Thoracic aorta (tissue), 2 donors: ENCODE data around the gene VPS4B. TPM values are rescaled to one million over a fixed set of nuclear protein-coding genes. Genes with fewer than 3 reads are reported as not detected.
"Not testable (repeated sequence)": the region's sequence is repeated elsewhere in the genome, so short reads cannot be mapped to it uniquely, and the experiment has no call there.

Experiments used
- ATAC-seq: fragments of 150-250 bp; one replicate; pipeline ENCODE4 v1.8.0; 2017; ENCODE audit warnings: low read depth; ENCODE audit not compliant: insufficient number of reproducible peaks, low FRiP score
- DNase-seq: peaks from one replicate; pipeline ENCODE4 v3.0.0-alpha.2; 2020; ENCODE audit warnings: low spot score
- H3K27ac ChIP-seq, 2 donors: fragments of 200-600 bp; sonication (generic); 1 replicate in 1 of 2; 2 replicates in 1 of 2; pipeline ENCODE4 v1.5.1; 2016; ENCODE audit warnings: mild to moderate bottlenecking in 2 of 2, moderate library complexity in 2 of 2
- H3K27me3 ChIP-seq: fragments of 200-600 bp; sonication (generic); replicated peaks from 2 replicates; pipeline ENCODE4 v1.6.0; 2016; ENCODE audit warnings: mild to moderate bottlenecking; ENCODE audit not compliant: insufficient read depth
- H3K36me3 ChIP-seq: fragments of 200-600 bp; sonication (generic); one replicate; pipeline ENCODE4 v1.5.1; 2016
- H3K4me1 ChIP-seq, 2 donors: fragments of 200-600 bp; sonication (generic); 1 replicate in 1 of 2; 2 replicates in 1 of 2; pipeline versions ENCODE4 v1.5.1 to v1.6.0; 2016; ENCODE audit warnings: low read depth in 2 of 2, mild to moderate bottlenecking in 1 of 2; ENCODE audit not compliant: control insufficient read depth in 1 of 2
- H3K4me3 ChIP-seq: fragments of 200-600 bp; sonication (generic); 2 replicates; pipeline ENCODE4 v1.5.1; 2016; ENCODE audit warnings: mild to moderate bottlenecking
- H3K9me3 ChIP-seq: fragments of 200-600 bp; sonication (generic); 2 replicates; pipeline ENCODE4 v1.5.1; 2016
- CTCF ChIP-seq: fragments of 200-600 bp; sonication (generic); IDR thresholded peaks from one replicate; pipeline ENCODE4 v1.5.1; 2019; ENCODE audit warnings: antibody characterized with exemption
- total RNA-seq, 2 donors: library from RNA; depleted of rRNA; stranded (reverse); fragments of >200 nt; gene quantifications; one replicate each; pipeline versions ENCODE4 v1.1.0 to v1.2.3, GENCODE V29; 2016

The VPS4B gene
- total RNA-seq, 2 donors from 2014 or later: 25.5 to 49.9 TPM

GRCh38 chr18:63464434-63464833 is 42.2 kb upstream of the VPS4B start:
- H3K27ac ChIP-seq: no peak overlapping the region
- ATAC-seq: no peak
- H3K4me3 ChIP-seq: no peak overlapping the region
- no peak for TF ChIP-seq CTCF
- no peaks in the 10 kb centered on the region for H3K9me3 ChIP-seq
- H3K36me3 ChIP-seq: no peaks in the 10 kb centered on the region
- no peaks in the 10 kb centered on the region for H3K27me3 ChIP-seq
- DNase-seq: no peak
- no peaks in the 10 kb centered on the region for H3K4me1 ChIP-seq

- ATAC-seq (no peak), DNase-seq (no peak)
- no peaks in the 10 kb centered on the region for H3K4me1 ChIP-seq
- H3K36me3 ChIP-seq: no peaks in the 10 kb centered on the region
- no peaks in the 10 kb centered on the region for H3K27me3 ChIP-seq
- H3K27ac ChIP-seq: no peak overlapping the region
- no peaks in the 10 kb centered on the region for H3K9me3 ChIP-seq
- H3K4me3 ChIP-seq: no peak overlapping the region
- no peak for TF ChIP-seq CTCF
These were observed 38.1 kb upstream of the VPS4B start for GRCh38 chr18:63460414-63460813.

- TF ChIP-seq CTCF: no peak
- H3K9me3 ChIP-seq: no peaks in the 10 kb centered on the region
- no peak overlapping the region for H3K4me3 ChIP-seq
- no peaks in the 10 kb centered on the region for H3K27me3 ChIP-seq
- no peak overlapping the region for H3K27ac ChIP-seq
- H3K36me3 ChIP-seq: no peaks in the 10 kb centered on the region
- no peak for ATAC-seq
- H3K4me1 ChIP-seq: no peaks in the 10 kb centered on the region
- DNase-seq: no peak
These were observed 35.7 kb upstream of the VPS4B start for GRCh38 chr18:63457977-63458376.

- no peak for DNase-seq
- no peaks in the 10 kb centered on the region for H3K27me3 ChIP-seq
- peaks cover 0 to 9% of the 10 kb centered on the region in 2 donors for H3K4me1 ChIP-seq
These were observed 32.2 kb upstream of the VPS4B start for GRCh38 chr18:63454497-63454896.

GRCh38 chr18:63452751-63453150 is 30.5 kb upstream of the VPS4B start:
- H3K27ac ChIP-seq, H3K4me1 ChIP-seq, H3K27me3 ChIP-seq, ATAC-seq, H3K36me3 ChIP-seq, DNase-seq, H3K4me3 ChIP-seq, H3K9me3 ChIP-seq: not testable (repeated sequence)

More at GRCh38 chr18:63454497-63454896, 32.2 kb upstream of the VPS4B start:
- no peak for TF ChIP-seq CTCF
- Histone ChIP-seq H3K36me3 (no peaks in the 10 kb centered on the region), H3K4me3 (no peak overlapping the region), H3K27ac (no peak overlapping the region), H3K9me3 (no peaks in the 10 kb centered on the region)
- no peak for ATAC-seq
